ENCODE measurements around the gene PJVK.

DNA sequence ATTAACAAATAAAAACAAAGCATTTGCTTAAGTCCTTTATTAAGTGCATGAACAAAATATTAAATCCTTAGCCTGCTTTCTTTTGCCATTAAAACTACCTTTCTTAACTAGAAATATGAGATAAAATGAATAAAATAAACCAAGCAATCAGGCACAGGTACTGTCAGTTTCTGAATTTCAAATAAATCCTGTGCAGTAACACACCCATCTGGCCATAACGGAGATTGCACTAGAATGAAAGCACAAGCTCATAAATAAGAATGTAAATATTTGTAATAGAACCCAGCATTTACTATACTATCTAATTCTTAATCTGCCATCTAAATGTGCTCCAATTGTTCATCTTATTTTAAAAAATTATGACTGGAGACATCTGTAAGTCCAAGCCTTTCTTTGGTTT, 32.1 kb upstream of the PJVK start:
- TF ChIP-seq CTCF (IDR thresholded peaks at IDR 0.05) (peak; percentile 39; the same call in 1 of the 2 replicates), POLR2AphosphoS5 (IDR thresholded peaks at IDR 0.05; ENCODE audit: low read depth, low read length) (no peak)
